Dermis microvascular lymphatic vessel endothelial cell (primary cell): Measurements from ENCODE around the gene IL13. TPM values are rescaled to one million over a fixed set of nuclear protein-coding genes. Genes with fewer than 3 reads are reported as not detected.
"Not testable (repeated sequence)": the region's sequence is repeated elsewhere in the genome, so short reads cannot be mapped to it uniquely, and the experiment has no call there.

Source experiments
- DNase-seq, 2 donors: peaks; one replicate each; pipeline versions ENCODE4 v3.0.0 to v3.0.0-alpha.2; 2010; ENCODE audit warnings: low read depth in 2 of 2
- total RNA-seq: library from RNA; depleted of rRNA; stranded (reverse); fragments of >200 nt; gene quantifications from 2 replicates; pipeline ENCODE4 v1.2.1, GENCODE V29; 2014

The IL13 gene
- not detected in 2 replicates for total RNA-seq

GRCh38 chr5:132657676-132658380 is at the start of gene IL13:
IL13 (plus strand) TSS chr5:132658173; CDS start chr5:132658187, 14 bp downstream.
- no peak for DNase-seq

- DNase-seq, result no peak
These were observed 46.0 kb upstream of the IL13 start for GRCh38 chr5:132611965-132612364.

DNA sequence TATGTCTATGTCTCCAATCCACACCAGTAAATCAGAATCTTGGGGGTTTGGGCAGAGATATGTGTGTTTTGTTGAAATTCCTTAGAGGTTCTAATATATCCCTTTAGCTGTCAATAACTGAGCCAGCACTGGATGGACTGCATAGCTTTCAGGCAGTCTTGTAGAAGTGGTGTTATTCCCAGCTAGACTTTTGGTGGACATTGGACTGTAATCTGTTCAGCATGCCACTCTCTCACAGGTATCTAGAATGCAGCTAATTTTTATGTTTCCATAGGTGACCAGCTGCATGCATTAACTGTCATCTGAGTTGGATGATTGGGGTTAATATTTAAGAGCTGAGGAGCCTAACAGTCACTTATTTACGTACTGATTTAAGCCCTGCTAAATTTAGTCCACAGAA is 45.1 kb upstream of the IL13 start:
- no peak for DNase-seq

DNA sequence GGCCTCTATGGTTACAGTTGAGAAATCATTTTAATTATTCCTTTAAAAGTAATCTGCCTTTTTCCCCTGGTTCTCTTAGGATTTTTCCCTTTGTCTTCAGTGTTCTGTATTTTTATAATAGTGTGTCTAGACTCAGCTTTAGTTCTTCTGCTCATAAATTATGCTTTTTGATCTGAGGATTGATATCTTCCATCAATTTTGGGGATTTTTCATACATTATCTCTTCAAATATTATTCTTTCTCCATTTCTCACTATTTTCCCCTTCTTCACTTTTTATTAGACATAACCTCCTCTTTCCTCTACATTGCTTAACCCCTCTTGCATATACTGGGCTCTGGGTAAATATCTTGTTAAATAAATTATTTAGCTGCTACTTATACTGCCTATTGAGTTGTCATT is 36.3 kb upstream of the IL13 start:
- no peak for DNase-seq

DNA sequence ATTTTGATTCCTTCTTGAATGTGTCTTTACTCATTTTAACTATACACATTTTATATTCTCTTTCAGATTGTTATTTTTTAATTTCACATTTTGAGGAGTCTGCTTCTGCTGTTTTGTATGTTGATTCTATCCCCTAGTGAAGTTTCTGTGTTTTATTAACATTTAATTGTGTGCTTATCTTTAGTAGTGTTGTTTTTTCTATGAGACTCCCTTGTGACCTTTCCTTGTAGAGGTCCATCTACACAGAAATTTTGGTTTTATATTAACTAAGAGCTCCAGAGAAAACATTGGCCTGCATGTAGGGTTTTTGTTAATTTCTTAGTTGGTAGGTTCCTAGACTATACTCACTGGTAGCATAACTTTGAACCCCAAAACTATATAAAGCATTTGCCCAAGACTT is 35.4 kb upstream of the IL13 start:
- DNase-seq, result no peak

DNA sequence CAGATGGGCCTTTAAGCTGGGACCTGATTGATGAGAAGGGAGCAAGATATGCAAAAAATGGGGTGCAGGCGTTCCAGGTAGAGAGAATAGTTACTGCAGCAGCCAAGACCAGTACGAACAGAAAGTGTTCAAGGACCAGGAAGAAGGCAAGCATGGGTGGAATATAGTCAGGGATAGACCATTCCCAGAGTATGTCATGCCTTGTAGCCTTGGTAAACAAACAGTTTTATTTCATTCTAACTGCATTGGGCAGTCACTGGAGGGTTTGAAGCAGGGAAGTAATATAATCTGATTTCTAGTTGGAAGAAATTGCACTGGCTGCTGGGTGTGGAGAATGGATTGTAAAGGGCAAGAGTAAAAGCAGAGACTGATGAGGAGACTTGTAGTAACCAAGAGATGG is 30.5 kb upstream of the IL13 start:
- DNase-seq, result no peak

- DNase-seq, result no peak
These were observed 29.2 kb upstream of the IL13 start for GRCh38 chr5:132628814-132629213.

DNA sequence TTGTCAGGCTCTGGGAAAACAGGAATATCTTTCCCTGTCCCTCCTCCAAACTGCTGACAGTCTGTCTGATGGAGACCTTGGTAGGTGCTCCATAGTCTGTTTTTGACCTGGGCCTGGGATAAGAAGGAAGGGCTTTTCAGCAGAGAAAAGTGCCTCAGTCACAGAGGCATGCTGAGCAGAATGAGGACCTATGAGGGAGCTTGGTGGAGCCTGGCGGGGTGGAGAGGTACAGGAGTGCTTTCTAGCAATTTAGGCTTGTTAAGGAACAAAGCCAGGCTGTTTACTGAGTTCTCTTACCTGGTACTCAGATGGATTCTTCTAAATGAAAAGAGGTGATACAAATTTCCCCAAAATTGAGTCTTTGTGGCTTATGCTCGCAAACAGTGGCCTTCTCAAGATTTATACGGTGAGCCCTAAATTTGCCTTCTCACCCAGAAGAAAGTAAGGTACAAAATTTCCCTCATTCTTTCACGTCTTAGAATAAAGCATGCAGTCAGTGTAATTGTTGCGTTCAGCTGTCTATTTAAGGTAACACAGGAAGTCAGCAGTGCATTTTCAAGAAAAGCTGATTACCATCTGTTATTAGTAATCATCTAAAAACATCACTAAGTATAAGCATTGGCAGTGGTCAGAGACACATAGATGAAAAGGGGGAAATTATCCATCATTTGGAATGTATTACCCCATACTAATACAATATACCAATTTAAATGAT is 28.6 kb upstream of the IL13 start:
- peak in 1 of 2 donors; percentile 15 for DNase-seq

DNA sequence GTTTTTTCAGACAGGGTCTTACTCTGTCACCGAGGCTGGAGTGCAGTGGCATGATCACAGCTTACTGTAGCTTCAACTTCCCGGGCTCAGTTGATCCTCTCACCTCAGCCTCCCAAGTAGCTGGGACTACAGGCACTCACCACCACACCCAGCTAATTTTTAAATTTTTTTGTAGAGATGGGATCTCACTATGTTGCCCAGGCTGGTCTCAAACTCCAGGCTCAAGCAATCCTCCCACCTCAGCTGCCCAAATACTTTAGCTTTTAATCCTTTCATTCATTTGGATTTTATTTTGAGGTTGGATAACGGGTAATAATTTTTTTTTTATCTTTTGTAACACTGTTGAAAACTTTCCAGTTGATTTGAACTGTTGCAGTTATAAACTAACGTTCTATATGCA is 24.4 kb upstream of the IL13 start:
- not testable (repeated sequence) for DNase-seq

- no peak for DNase-seq
These were observed 22.1 kb upstream of the IL13 start for GRCh38 chr5:132635873-132636272.

DNA sequence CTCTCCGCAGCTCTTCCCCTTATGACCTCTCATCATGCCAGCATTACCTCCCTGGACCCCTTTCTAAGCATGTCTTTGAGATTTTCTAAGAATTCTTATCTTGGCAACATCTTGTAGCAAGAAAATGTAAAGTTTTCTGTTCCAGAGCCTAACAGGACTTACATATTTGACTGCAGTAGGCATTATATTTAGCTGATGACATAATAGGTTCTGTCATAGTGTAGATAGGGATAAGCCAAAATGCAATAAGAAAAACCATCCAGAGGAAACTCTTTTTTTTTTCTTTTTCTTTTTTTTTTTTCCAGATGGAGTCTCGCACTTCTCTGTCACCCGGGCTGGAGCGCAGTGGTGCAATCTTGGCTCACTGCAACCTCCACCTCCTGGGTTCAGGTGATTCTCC is 20.7 kb upstream of the IL13 start:
- no peak for DNase-seq

DNA sequence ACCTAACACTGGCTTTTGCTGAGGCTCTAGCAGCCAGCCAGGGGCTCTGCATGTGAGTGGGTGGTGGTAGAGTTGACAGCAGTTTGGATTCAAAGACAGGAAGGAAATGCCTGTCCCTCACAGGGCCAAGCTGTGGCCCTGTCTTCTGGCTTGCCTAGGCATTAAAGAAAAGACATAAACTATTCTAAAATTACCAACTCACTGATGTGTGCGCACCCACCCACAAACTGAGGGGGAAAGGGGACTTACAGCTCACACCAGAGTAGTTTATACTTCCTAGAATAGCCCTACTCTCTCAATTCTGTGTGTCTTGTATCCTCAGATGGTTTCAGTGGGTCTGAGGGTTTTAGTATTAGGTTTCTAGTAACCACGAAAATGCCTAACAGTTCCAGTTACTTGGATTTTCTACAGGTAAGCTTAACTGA is 18.3 kb upstream of the IL13 start:
- DNase-seq, result peak in 1 of 2 donors; percentile 24

GRCh38 chr5:132640613-132641012 is 17.4 kb upstream of the IL13 start:
- no peak for DNase-seq

- DNase-seq, result no peak
These were observed 16.7 kb upstream of the IL13 start for GRCh38 chr5:132641241-132641723.

GRCh38 chr5:132641841-132642240 is 16.1 kb upstream of the IL13 start:
- no peak for DNase-seq

GRCh38 chr5:132644177-132644576 is 13.8 kb upstream of the IL13 start:
- no peak for DNase-seq

- DNase-seq, result no peak
These were observed 11.2 kb upstream of the IL13 start for GRCh38 chr5:132646583-132647266.

DNA sequence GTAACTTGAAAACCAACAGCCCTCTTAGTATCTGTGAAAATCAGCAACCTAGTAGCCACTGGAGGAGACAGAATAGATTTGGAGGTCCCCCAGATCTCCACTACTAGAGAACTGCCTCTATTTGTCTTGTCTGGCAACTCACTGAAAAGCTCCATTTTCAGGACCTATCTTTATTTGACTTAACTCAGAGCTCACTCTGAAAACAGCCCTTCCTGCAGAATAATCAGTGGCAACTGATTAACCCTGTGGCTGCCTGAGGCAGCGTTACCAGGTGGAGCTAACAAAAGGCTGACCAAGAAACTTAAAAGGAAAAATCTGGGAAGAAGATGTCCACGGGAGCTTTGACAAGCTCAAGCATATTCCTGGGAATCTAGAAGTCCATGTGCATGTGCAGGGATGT is 10.5 kb upstream of the IL13 start:
- DNase-seq, result no peak

GRCh38 chr5:132648355-132648754 is 9.6 kb upstream of the IL13 start:
- no peak for DNase-seq

- no peak for DNase-seq
These were observed 6.0 kb upstream of the IL13 start for GRCh38 chr5:132651838-132652469.

DNA sequence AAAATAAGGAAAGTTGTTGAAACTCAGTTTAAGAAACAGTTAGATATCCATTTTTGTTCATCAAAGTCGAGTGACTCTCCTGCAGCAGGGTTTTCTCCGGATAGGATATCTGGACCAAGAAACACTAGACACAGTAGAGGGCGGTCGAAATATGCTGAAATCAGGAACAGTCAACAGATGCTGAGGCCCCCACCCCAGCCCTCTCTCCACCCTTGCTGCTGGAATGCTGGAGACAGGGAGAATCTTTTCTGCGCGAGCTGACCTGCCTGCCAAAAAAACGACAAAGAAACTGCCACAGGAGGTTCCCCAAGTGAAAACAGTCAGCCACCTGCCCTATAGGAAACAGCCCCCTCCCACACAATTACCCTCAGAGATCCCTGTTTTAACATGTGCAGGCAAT is 4.3 kb upstream of the IL13 start:
- DNase-seq, result no peak
